ENCODE measurements around the gene ASPM. TPM values are rescaled to one million over a fixed set of nuclear protein-coding genes. Genes with fewer than 3 reads are reported as not detected.

Gene ASPM
- total and polyA plus RNA-seq, 2 of the 8 experiments (the other 6 are each of a cell fraction or from before 2014, with no cell fraction given): 5.1 to 50.3 TPM

GRCh38 chr1:197146101-197147095 is at the start of gene ASPM (continued):
- 0 out of 2 replicates have a peak, but pooled peaks have one; percentile 75 for TF ChIP-seq TBP (IDR thresholded peaks at IDR 0.05; ENCODE audit: low read depth, low read length)
- peak; percentile 68; the same call in 1 of the 2 replicates for TF ChIP-seq CHD1 (IDR thresholded peaks at IDR 0.05; ENCODE audit: low read depth, low read length)
- TF ChIP-seq TAF1 (IDR thresholded peaks at IDR 0.05; ENCODE audit: low read depth, low read length): peak; percentile 89
- TF ChIP-seq SP2 (IDR thresholded peaks at IDR 0.05; ENCODE audit: low read length): peak; percentile 64
- peak; percentile 83 for TF ChIP-seq CHD2 (IDR thresholded peaks at IDR 0.05; ENCODE audit: low read length)
- no peak for TF ChIP-seq POU5F1 (IDR thresholded peaks at IDR 0.05; ENCODE audit: low read depth, low read length)
- TF ChIP-seq BACH1 (IDR thresholded peaks at IDR 0.05; ENCODE audit: low read length): peak; percentile 38; the same call in 1 of the 2 replicates
- TF ChIP-seq ASH2L (IDR thresholded peaks at IDR 0.05; ENCODE audit: low read length): peak; percentile 81
- no peak for TF ChIP-seq CEBPB (IDR thresholded peaks at IDR 0.05; ENCODE audit: low read depth, low read length)
- peak; percentile 88 for TF ChIP-seq YY1 (IDR thresholded peaks at IDR 0.05; ENCODE audit: low read depth, low read length)
- TF ChIP-seq SP1 (IDR thresholded peaks at IDR 0.05; ENCODE audit: low read depth, low read length): peak; percentile 93
- no peak; a peak in 1 of 4 replicates for TF ChIP-seq HDAC2 (IDR thresholded peaks at IDR 0.05; ENCODE audit: borderline replicate concordance in 1 of 2, low read depth in 2 of 2, low read length in 2 of 2)
- TF ChIP-seq KDM5A (IDR thresholded peaks at IDR 0.05; ENCODE audit: low read length): peak; percentile 40; the same call in 1 of the 2 replicates
- no peak for TF ChIP-seq SRF (IDR thresholded peaks at IDR 0.05; ENCODE audit: low read depth, low read length)
- TF ChIP-seq E2F6 (IDR thresholded peaks at IDR 0.05): peak; percentile 49; the same call in 1 of the 2 replicates
- TF ChIP-seq SAP30 (IDR thresholded peaks at IDR 0.05; ENCODE audit: insufficient read depth, insufficient replicate concordance, low read length): peak; percentile 41
- TF ChIP-seq JUND (IDR thresholded peaks at IDR 0.05; ENCODE audit: low read length): no peak
- TF ChIP-seq SIRT6 (IDR thresholded peaks at IDR 0.05; ENCODE audit: low read length): no peak
- peak; percentile 48 for TF ChIP-seq MAX (IDR thresholded peaks at IDR 0.05)
- no peak for TF ChIP-seq CTBP2 (IDR thresholded peaks at IDR 0.05; ENCODE audit: borderline replicate concordance, insufficient read depth, insufficient read length, low read length)
- peak; percentile 52 for TF ChIP-seq KDM4A (IDR thresholded peaks at IDR 0.05; ENCODE audit: low read depth, low read length, severe bottlenecking)
- TF ChIP-seq SP4 (IDR thresholded peaks at IDR 0.05; ENCODE audit: low read length): no peak
- TF ChIP-seq SIN3A (conservative IDR thresholded peaks at IDR 0.05 in 1 of 2, IDR thresholded peaks at IDR 0.05 in 1 of 2; ENCODE audit: low read depth in 1 of 2, low read length in 2 of 2): peak; percentile 80 to 88; a peak in 3 of 4 replicates

Measured in H1 (cell line).